GM12878 (cell line): ENCODE data around the gene AHCYL2. TPM values are rescaled to one million over a fixed set of nuclear protein-coding genes. Genes with fewer than 3 reads are reported as not detected.

Source experiments
- ATAC-seq: fragments of 200-7000 bp; cut with Tn5 transposase; 3 replicates; pipeline ENCODE4 v1.9.1; 2020; ENCODE audit warnings: mild to moderate bottlenecking, moderate library complexity
- BruUV-seq: library from RNA; stranded (reverse); fragments of 400-500 nt; replicated peaks from 2 replicates; lab custom pipeline; 2021; lab: Mats Ljungman, UMichigan
- CTCF ChIA-PET: fragments of 300-600 bp; sonication (Branson Sonifier 250); formaldehyde crosslinking; extraction: SDS; loops from one replicate; lab custom pipeline; 2021; ENCODE audit warnings: inconsistent platforms; lab: Yijun Ruan, JAX
- POLR2A ChIA-PET: fragments of 350-600 bp; formaldehyde crosslinking; extraction: SDS; loops from one replicate; lab custom pipeline; 2021; ENCODE audit warnings: inconsistent platforms; lab: Charles Lee
- RAD21 ChIA-PET: fragments of 300-600 bp; sonication (Branson Sonifier 250); formaldehyde crosslinking; loops from one replicate; lab custom pipeline; 2023; ENCODE audit warnings: antibody characterized with exemption; ENCODE audit not compliant: unreplicated experiment; lab: Charles Lee
- SMC1A ChIA-PET: fragments of 300-600 bp; sonication (Branson Sonifier 250); formaldehyde crosslinking; loops from one replicate; lab custom pipeline; 2023; ENCODE audit not compliant: unreplicated experiment, uncharacterized antibody; lab: Charles Lee
- DNase-seq: peaks from one replicate; pipeline ENCODE4 v3.0.0-alpha.2; 2011; ENCODE audit warnings: low read depth, low spot score
- FAIRE-seq: peaks from 3 replicates; lab custom pipeline; 2011; peaks lifted over from hg19 to GRCh38; lab: Jason Lieb, UNC
- H2AFZ ChIP-seq: 2 replicates; pipeline ENCODE4 v1.6.0; 2011; ENCODE audit warnings: low read depth, low read length, control low read depth; ENCODE audit not compliant: control insufficient read depth
- H3K27ac ChIP-seq: 2 replicates; pipeline ENCODE4 v1.5.1; 2011; ENCODE audit warnings: control low read depth; ENCODE audit not compliant: control insufficient read depth, insufficient read depth
- H3K27me3 ChIP-seq, 2 experiments: replicated peaks in 1 of 2; 2 replicates each; pipeline versions ENCODE4 v1.6.0 to v1.6.1; 2011; ENCODE audit warnings: low read length in 1 of 2; ENCODE audit not compliant: control insufficient read depth in 2 of 2, insufficient read depth in 2 of 2
- H3K36me3 ChIP-seq, 2 experiments: 2 replicates each; pipeline ENCODE4 v1.5.1; 2011; ENCODE audit warnings: low read length in 1 of 2; ENCODE audit not compliant: control insufficient read depth in 2 of 2, insufficient read depth in 2 of 2
- H3K4me1 ChIP-seq: 2 replicates; pipeline ENCODE4 v1.6.1; 2011; ENCODE audit warnings: mild to moderate bottlenecking, low read length, moderate library complexity, mixed read lengths; ENCODE audit not compliant: control insufficient read depth, insufficient read depth
- H3K4me2 ChIP-seq: 2 replicates; pipeline ENCODE4 v1.6.0; 2011; ENCODE audit warnings: control low read depth; ENCODE audit not compliant: control insufficient read depth, insufficient read depth
- H3K4me3 ChIP-seq: fragments of 200-600 bp; sonication (generic); 2 replicates; pipeline ENCODE4 v1.5.1; 2016
- H3K79me2 ChIP-seq: 2 replicates; pipeline ENCODE4 v1.6.0; 2011; ENCODE audit warnings: low read length; ENCODE audit not compliant: control insufficient read depth, insufficient read depth
- H3K9ac ChIP-seq: 2 replicates; pipeline ENCODE4 v1.8.0; 2011; ENCODE audit warnings: low read length, control low read depth, mixed read lengths; ENCODE audit not compliant: control insufficient read depth, insufficient read depth
- H3K9me3 ChIP-seq: replicated peaks from 3 replicates; pipeline ENCODE4 v1.5.1; 2011; ENCODE audit warnings: mild to moderate bottlenecking, low read length; ENCODE audit not compliant: control insufficient read depth, insufficient read depth
- H4K20me1 ChIP-seq: 2 replicates; pipeline ENCODE4 v1.6.0; 2011; ENCODE audit not compliant: control insufficient read depth, insufficient read depth
- BMI1 ChIP-seq: fragments of 450-650 bp; IDR thresholded peaks from 2 replicates; pipeline ENCODE4 v1.6.1; 2016; ENCODE audit warnings: mild to moderate bottlenecking, moderate library complexity, borderline replicate concordance
- CBX5 ChIP-seq: sonication (generic); IDR thresholded peaks from 2 replicates; pipeline ENCODE4 v1.6.1; 2016; ENCODE audit warnings: low read depth, moderate library complexity, mild to moderate bottlenecking, inconsistent platforms
- HDAC2 ChIP-seq: fragments of 200-600 bp; sonication (generic); IDR thresholded peaks from 2 replicates; pipeline ENCODE4 v1.6.1; 2017
- MXI1 ChIP-seq: fragments of 150-350 bp; IDR thresholded peaks from 2 replicates; pipeline ENCODE4 v1.6.1; 2011; ENCODE audit warnings: low read depth, mild to moderate bottlenecking, inconsistent platforms, low read length, improper control_type of control experiment
- MYB ChIP-seq: fragments of 150-350 bp; IDR thresholded peaks from 2 replicates; pipeline ENCODE4 v1.6.1; 2014; ENCODE audit warnings: mild to moderate bottlenecking, low read depth, low read length, borderline replicate concordance
- NFXL1 ChIP-seq: fragments of 450-650 bp; IDR thresholded peaks from 2 replicates; pipeline ENCODE4 v1.6.1; 2017; ENCODE audit warnings: antibody characterized with exemption, mild to moderate bottlenecking, borderline replicate concordance
- NFYA ChIP-seq: IDR thresholded peaks from 2 replicates; pipeline ENCODE4 v1.6.1; 2011; ENCODE audit warnings: low read depth, mild to moderate bottlenecking, low read length, improper control_type of control experiment, borderline replicate concordance
- PAX5 ChIP-seq: IDR thresholded peaks from 2 replicates; pipeline ENCODE4 v1.6.1; 2011; ENCODE audit warnings: low read depth, low read length, borderline replicate concordance
- POU2F2 ChIP-seq: IDR thresholded peaks from 3 replicates; pipeline ENCODE4 v1.6.1; 2011; ENCODE audit warnings: low read depth, mild to moderate bottlenecking, low read length, borderline replicate concordance
- RFX5 ChIP-seq: IDR thresholded peaks from 2 replicates; pipeline ENCODE4 v1.6.1; 2011; ENCODE audit warnings: low read depth, low read length, improper control_type of control experiment
- SP1 ChIP-seq: IDR thresholded peaks from one replicate; pipeline ENCODE4 v1.6.1; 2011; ENCODE audit warnings: low read depth, low read length
- SREBF1 ChIP-seq: IDR thresholded peaks from 2 replicates; pipeline ENCODE4 v1.6.1; 2012; ENCODE audit warnings: mild to moderate bottlenecking, low read length
- YY1 ChIP-seq: IDR thresholded peaks from 2 replicates; pipeline ENCODE4 v1.6.1; 2011; ENCODE audit warnings: low read depth, mild to moderate bottlenecking, low read length
- ZBED1 ChIP-seq: IDR thresholded peaks from 2 replicates; pipeline ENCODE4 v1.6.1; 2016; ENCODE audit warnings: borderline replicate concordance
- ZNF24 ChIP-seq: fragments of 450-650 bp; IDR thresholded peaks from 2 replicates; pipeline ENCODE4 v1.6.1; 2017; ENCODE audit warnings: antibody characterized with exemption, mild to moderate bottlenecking
- WGBS: methylation state at CpG from one replicate; pipeline ENCODE4 v1.1.6; 2016; ENCODE audit warnings: low lambda C conversion rate; ENCODE audit not compliant: insufficient replicate concordance, insufficient coverage; ENCODE audit errors: missing lambda C conversion rate; 5-methylcytosine and 5-hydroxymethylcytosine counted together
- in situ Hi-C: fragments of 300-500 bp; cut with MboI; formaldehyde crosslinking; loops from 9 replicates; pipeline ENCODE4 v1.14.3; 2018; ENCODE audit warnings: mixed read lengths
- intact Hi-C: fragments of 100-400 bp; cut with micrococcal nuclease; formaldehyde crosslinking; loops from one replicate; pipeline ENCODE4 v1.14.2; 2022; ENCODE audit not compliant: unreplicated experiment
- polyA plus RNA-seq, 11 experiments: library from polyadenylated mRNA; depleted of rRNA in 4 of 11; unstranded in 6 of 11; stranded (reverse) in 5 of 11; fragments of >200 nt; fragmentation: Nextera tagmentation in 4 of 11; fragmentation: Illumina TruSeq in 1 of 11; extraction: Ambion mirVana in 4 of 11; extraction: Trizol in 1 of 11; gene quantifications; 1 replicate in 1 of 11; 2 replicates in 10 of 11; pipeline versions ENCODE4 v1.2.1 to v1.2.3, GENCODE V29; 2011 to 2016; ENCODE audit warnings: inconsistent platforms in 2 of 11, missing spikeins in 2 of 11, low read depth in 1 of 11
- total RNA-seq, 4 experiments: library from RNA; depleted of rRNA in 3 of 4; stranded (reverse); fragments of >200 nt in 3 of 4; fragmentation: Illumina TruSeq in 1 of 4; extraction: Trizol in 1 of 4; gene quantifications; 2 replicates each; pipeline versions ENCODE4 v1.2.1 to v1.2.3, GENCODE V29; 2013 to 2021
- TF ChIP-seq, protein P1 (sequence below): fragments of 150-350 bp; IDR thresholded peaks from 2 replicates; pipeline ENCODE4 v1.6.1; 2016; ENCODE audit warnings: low read depth, low read length

The AHCYL2 gene
- total and polyA plus RNA-seq, 10 of the 15 experiments (the other 5 are each of a cell fraction or from before 2014, with no cell fraction given), result 1.7 to 29.1 (median 5.4) TPM

DNA sequence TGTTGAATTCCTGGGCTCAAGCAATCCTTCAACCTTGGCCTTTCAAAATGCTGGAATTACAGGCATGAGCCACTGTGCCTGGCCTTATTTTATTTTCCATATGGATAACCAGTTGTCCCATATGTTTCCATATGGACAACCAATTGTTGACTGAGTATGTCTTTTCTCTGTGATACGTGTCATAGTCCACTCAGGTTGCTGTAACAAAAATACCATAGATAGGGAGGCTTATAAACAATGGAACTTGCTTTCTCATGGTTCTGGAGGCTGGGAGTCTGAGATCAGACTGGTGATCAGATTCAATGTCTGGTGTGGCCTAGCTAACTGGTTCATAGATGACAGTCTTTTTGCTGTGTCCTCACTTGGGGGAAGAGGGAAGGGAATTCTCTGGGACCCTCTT lies 19.4 kb downstream of the AHCYL2 start (continued):
- no peak for TF ChIP-seq PAX5
- TF ChIP-seq, all 136 proteins: peak for 0

DNA sequence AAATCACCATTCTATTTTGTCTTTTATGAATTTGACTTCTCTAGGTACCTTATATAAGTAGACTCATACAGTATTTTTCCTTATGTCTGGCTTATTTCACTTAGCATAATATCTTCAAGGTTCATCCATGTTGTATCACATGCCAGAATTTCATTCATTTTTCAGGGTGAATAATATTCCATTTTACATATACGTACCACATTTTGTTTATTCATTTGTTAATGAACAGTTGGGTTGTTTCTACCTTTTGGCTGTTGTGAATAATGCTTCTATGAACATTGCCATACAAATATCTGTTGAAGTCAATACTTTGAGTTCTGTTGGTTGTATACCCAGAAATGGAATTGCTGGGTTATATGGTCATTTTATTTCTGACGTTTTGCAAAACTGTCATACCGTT lies 20.7 kb downstream of the AHCYL2 start:
- SMC1A ChIA-PET, result no interaction called here
- ATAC-seq, result no peak
- WGBS, result 82% methylated on average over 3 of the region's 3 CpGs

More for the DNA sequence above, 20.7 kb downstream of the AHCYL2 start:
- no peaks in the 10 kb centered on the region for H3K27me3 ChIP-seq
- no peak overlapping the region for H3K9ac ChIP-seq
- ChIA-PET RAD21 (no interaction called here), CTCF (no interaction called here), POLR2A (no interaction called here)
- no peak overlapping the region for H2AFZ ChIP-seq
- no peaks in the 10 kb centered on the region for H3K36me3 ChIP-seq
- H4K20me1 ChIP-seq, result no peaks in the 10 kb centered on the region
- no peak overlapping the region for H3K4me3 ChIP-seq
- FAIRE-seq, result no peak
- no peak for DNase-seq
- H3K9me3 ChIP-seq, result no peaks in the 10 kb centered on the region
- H3K79me2 ChIP-seq, result no peaks in the 10 kb centered on the region
- no peak overlapping the region for H3K27ac ChIP-seq
- intact Hi-C loops, result no loop called here
- BruUV-seq, result no TSS peak
- TF ChIP-seq ZBED1, result no peak
- no peak for TF ChIP-seq YY1
- TF ChIP-seq NFXL1, result no peak
- TF ChIP-seq BMI1, result no peak
- no peak for TF ChIP-seq ZNF24
- TF ChIP-seq, protein P1, sequence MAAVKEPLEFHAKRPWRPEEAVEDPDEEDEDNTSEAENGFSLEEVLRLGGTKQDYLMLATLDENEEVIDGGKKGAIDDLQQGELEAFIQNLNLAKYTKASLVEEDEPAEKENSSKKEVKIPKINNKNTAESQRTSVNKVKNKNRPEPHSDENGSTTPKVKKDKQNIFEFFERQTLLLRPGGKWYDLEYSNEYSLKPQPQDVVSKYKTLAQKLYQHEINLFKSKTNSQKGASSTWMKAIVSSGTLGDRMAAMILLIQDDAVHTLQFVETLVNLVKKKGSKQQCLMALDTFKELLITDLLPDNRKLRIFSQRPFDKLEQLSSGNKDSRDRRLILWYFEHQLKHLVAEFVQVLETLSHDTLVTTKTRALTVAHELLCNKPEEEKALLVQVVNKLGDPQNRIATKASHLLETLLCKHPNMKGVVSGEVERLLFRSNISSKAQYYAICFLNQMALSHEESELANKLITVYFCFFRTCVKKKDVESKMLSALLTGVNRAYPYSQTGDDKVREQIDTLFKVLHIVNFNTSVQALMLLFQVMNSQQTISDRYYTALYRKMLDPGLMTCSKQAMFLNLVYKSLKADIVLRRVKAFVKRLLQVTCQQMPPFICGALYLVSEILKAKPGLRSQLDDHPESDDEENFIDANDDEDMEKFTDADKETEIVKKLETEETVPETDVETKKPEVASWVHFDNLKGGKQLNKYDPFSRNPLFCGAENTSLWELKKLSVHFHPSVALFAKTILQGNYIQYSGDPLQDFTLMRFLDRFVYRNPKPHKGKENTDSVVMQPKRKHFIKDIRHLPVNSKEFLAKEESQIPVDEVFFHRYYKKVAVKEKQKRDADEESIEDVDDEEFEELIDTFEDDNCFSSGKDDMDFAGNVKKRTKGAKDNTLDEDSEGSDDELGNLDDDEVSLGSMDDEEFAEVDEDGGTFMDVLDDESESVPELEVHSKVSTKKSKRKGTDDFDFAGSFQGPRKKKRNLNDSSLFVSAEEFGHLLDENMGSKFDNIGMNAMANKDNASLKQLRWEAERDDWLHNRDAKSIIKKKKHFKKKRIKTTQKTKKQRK, result no peak
- no peak for TF ChIP-seq CBX5
- TF ChIP-seq SP1, result no peak
- no peak for TF ChIP-seq NFYA
- no peak for TF ChIP-seq MYB
- no peak for TF ChIP-seq HDAC2
- TF ChIP-seq POU2F2, result no peak
- TF ChIP-seq MXI1, result no peak
- TF ChIP-seq SREBF1, result no peak
- no peak for TF ChIP-seq RFX5
- TF ChIP-seq, all 136 proteins: peak for 0
- in situ Hi-C loops, result no loop called here
- Histone ChIP-seq H3K4me2 (no peak overlapping the region), H3K4me1 (no peaks in the 10 kb centered on the region)
